Mononuclear cell (primary cell): ENCODE measurements around the gene SMIM5. TPM values are rescaled to one million over a fixed set of nuclear protein-coding genes. Genes with fewer than 3 reads are reported as not detected.
"Not testable (repeated sequence)": the region's sequence is repeated elsewhere in the genome, so short reads cannot be mapped to it uniquely, and the experiment has no call there.

Experiments used
- H3K27me3 ChIP-seq: 2 replicates; pipeline ENCODE4 v1.6.0; 2011; ENCODE audit warnings: low read length, control low read depth; ENCODE audit not compliant: insufficient read depth
- H3K4me1 ChIP-seq: 2 replicates; pipeline ENCODE4 v1.5.1; 2011; ENCODE audit warnings: mild to moderate bottlenecking, low read length, control low read depth; ENCODE audit not compliant: insufficient read depth
- H3K4me3 ChIP-seq: 2 replicates; pipeline ENCODE4 v1.5.1; 2011; ENCODE audit warnings: mild to moderate bottlenecking, low read length, moderate library complexity
- H3K9me3 ChIP-seq: 2 replicates; pipeline ENCODE4 v1.5.1; 2011; ENCODE audit warnings: low read depth, mild to moderate bottlenecking, control low read depth, low read length
- total RNA-seq: library from RNA; depleted of rRNA; stranded (reverse); fragments of >200 nt; gene quantifications from one replicate; pipeline ENCODE4 v1.2.3, GENCODE V29; 2012

Gene SMIM5
- total RNA-seq, 1 donor = 3.6 TPM

DNA sequence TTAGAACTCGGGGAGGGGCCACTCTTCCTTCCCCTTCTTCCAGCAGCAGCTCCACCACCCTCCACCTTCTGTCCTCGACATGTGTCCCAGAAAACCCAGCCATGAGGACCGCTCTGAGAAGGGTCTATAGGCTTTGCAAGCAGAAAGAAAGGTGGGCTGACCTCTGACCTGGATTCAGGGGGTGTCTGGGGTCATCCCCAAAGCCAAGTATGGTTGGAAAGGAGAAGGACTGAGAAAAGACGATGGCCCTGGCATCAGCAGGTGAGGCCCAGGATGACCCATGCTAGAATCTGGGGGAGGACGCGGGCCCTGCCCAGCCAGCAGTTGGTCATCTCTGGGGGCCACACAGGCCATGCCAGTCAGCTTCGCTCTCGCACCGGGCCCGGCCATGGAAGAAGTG, 6.1 kb upstream of the SMIM5 start:
- Histone ChIP-seq H3K4me1 (no peaks in the 10 kb centered on the region), H3K27me3 (no peaks in the 10 kb centered on the region), H3K9me3 (no peaks in the 10 kb centered on the region), H3K4me3 (no peak overlapping the region)

- Histone ChIP-seq H3K27me3 (no peaks in the 10 kb centered on the region), H3K4me3 (no peak overlapping the region), H3K9me3 (no peaks in the 10 kb centered on the region), H3K4me1 (peaks cover 4% of the 10 kb centered on the region)
Measured at GRCh38 chr17:75628425-75628824, 4.8 kb upstream of the SMIM5 start.

GRCh38 chr17:75629157-75629556, 4.1 kb upstream of the SMIM5 start:
- Histone ChIP-seq H3K9me3 (no peaks in the 10 kb centered on the region), H3K27me3 (no peaks in the 10 kb centered on the region), H3K4me1 (peaks cover 10% of the 10 kb centered on the region), H3K4me3 (no peak overlapping the region)

- Histone ChIP-seq H3K4me3 (no peak overlapping the region), H3K27me3 (no peaks in the 10 kb centered on the region), H3K4me1 (peaks cover 10% of the 10 kb centered on the region), H3K9me3 (no peaks in the 10 kb centered on the region)
Measured at GRCh38 chr17:75630071-75630917, 2.9 kb upstream of the SMIM5 start.

DNA sequence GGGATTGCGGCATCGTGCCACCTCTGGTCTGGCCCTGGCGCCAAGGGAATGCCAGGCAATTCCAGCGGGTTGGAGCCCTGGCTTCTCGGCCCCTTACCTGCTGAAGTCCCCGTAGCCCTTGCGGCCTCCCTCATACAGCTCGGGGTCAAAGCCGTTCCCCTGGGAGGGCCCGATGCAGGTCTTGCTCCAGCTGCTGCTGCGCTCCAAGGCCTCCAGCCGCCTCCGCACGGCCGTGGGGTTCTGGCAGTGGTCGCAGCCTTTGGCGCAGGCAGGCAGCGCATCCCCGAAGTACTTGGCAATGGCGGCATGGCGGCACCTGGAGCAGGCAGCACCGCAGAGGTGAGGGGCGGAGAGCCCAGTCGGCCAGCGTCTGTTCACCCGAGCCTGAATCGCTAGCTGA, 1.9 kb upstream of the SMIM5 start:
- Histone ChIP-seq H3K27me3 (no peaks in the 10 kb centered on the region), H3K4me3 (no peak overlapping the region)

GRCh38 chr17:75632428-75632827, 806 bp upstream of the SMIM5 start:
- Histone ChIP-seq H3K27me3 (no peaks in the 10 kb centered on the region), H3K4me1 (peaks cover 10% of the 10 kb centered on the region), H3K4me3 (no peak overlapping the region), H3K9me3 (no peaks in the 10 kb centered on the region)

More for the DNA sequence above, 1.9 kb upstream of the SMIM5 start:
- Histone ChIP-seq H3K9me3 (no peaks in the 10 kb centered on the region), H3K4me1 (peaks cover 10% of the 10 kb centered on the region)

- Histone ChIP-seq H3K9me3 (no peaks in the 10 kb centered on the region), H3K4me1 (peaks cover 10% of the 10 kb centered on the region), H3K4me3 (no peak overlapping the region), H3K27me3 (no peaks in the 10 kb centered on the region)
Measured at GRCh38 chr17:75633486-75634375, 497 bp downstream of the SMIM5 start.

- H3K4me1 ChIP-seq = peaks cover 10% of the 10 kb centered on the region
- H3K4me3 ChIP-seq = no peak overlapping the region
- no peaks in the 10 kb centered on the region for H3K27me3 ChIP-seq
- H3K9me3 ChIP-seq = no peaks in the 10 kb centered on the region
Measured at GRCh38 chr17:75634376-75634740, 1.1 kb downstream of the SMIM5 start.

DNA sequence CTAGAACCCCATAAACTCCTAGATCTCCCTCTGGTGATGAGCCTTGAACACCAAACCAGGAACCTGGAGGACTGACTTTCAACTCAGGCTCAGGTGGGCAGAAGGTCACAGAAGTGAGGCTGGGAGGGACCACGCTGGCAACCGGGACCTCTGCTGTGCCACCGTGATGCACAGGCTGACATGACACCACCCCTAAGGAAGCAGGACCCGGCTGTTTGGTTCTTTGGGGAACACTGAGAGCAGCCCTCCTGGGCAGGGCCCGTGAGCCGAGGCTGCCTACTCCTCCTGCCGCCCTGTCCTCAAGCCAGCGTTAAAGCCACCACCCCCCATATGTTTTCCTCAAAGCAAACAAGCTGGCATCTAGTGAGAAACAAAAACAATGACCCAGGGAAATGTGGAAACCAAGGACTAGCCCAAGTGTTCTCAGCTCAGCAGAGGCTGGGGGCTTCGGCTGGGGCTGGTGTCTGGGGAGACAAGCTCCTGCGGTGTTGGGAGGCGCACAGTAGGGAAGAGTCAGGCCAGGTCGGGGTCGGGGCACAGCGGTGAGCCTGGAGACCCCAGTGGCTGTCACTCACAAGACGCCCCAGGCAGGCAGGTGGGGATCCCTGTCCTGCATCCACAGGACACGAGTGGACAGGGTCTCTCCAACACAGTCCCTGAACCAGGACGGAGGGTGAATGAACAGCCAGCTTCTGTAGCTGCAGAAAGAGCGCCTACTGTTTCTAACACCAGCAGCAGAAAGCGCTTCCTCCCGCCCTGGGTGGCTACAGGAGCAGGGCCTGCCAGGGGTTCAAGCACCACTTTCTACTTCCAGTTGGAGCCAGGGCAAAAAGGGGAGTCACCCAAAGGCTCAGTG, 1.7 kb downstream of the SMIM5 start:
- Histone ChIP-seq H3K9me3 (no peaks in the 10 kb centered on the region), H3K4me3 (no peak overlapping the region), H3K27me3 (no peaks in the 10 kb centered on the region), H3K4me1 (peaks cover 10% of the 10 kb centered on the region)

- Histone ChIP-seq H3K4me3 (no peak overlapping the region), H3K9me3 (no peaks in the 10 kb centered on the region), H3K4me1 (peaks cover 10% of the 10 kb centered on the region), H3K27me3 (no peaks in the 10 kb centered on the region)
Measured at GRCh38 chr17:75635610-75636202, 2.5 kb downstream of the SMIM5 start.

- Histone ChIP-seq H3K4me3 (no peak overlapping the region), H3K27me3 (no peaks in the 10 kb centered on the region), H3K4me1 (peaks cover 10% of the 10 kb centered on the region), H3K9me3 (no peaks in the 10 kb centered on the region)
Measured at GRCh38 chr17:75636381-75637142, 3.3 kb downstream of the SMIM5 start.

- Histone ChIP-seq H3K4me1 (peaks cover 10% of the 10 kb centered on the region), H3K4me3 (no peak overlapping the region), H3K9me3 (no peaks in the 10 kb centered on the region), H3K27me3 (no peaks in the 10 kb centered on the region)
Measured at GRCh38 chr17:75637143-75637538, 3.9 kb downstream of the SMIM5 start.

DNA sequence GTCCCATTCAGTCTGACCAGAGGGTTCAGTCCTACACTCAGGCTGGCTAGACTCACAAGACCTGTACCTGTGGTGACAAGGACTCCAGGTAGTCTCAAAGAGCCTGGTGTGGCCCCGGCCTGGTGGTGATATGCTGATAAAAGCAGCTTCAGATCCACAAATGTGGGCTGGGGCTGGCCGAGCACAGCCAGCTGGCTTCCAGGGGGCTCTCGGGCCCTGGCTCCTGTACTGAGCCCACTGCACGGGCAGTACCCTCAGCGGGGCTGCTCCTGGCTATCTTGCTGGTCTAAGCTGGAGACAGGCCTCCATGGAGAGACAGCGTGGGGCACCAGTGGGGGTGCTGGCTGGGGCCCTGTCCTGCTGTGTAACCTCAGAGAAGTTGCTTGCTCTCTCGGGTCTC, 4.3 kb downstream of the SMIM5 start:
- Histone ChIP-seq H3K4me3 (no peak overlapping the region), H3K4me1 (peaks cover 10% of the 10 kb centered on the region), H3K9me3 (no peaks in the 10 kb centered on the region), H3K27me3 (no peaks in the 10 kb centered on the region)

DNA sequence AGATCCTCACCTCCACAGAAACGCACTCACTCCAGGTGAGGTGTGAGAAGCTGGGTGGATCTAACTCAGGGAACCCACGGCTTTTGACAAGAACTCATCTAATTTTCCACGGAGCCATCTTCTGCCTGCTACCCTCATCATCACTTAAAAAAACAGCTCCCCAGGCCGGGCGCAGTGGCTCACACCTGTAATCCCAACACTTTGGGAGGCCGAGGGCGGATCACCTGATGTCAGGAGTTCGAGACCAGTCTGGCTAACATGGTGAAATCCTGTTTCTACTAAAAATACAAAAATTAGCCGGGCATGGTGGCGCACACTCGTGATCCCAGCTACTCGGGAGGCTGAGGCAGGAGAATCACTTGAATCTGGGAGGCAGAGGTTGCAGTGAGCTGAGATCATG, 4.8 kb downstream of the SMIM5 start:
- not testable (repeated sequence) for H3K4me3 ChIP-seq, H3K9me3 ChIP-seq, H3K27me3 ChIP-seq
- H3K4me1 ChIP-seq = peaks cover 10% of the 10 kb centered on the region
